ENCODE measurements around the gene PRICKLE1. TPM values are rescaled to one million over a fixed set of nuclear protein-coding genes. Genes with fewer than 3 reads are reported as not detected.

Gene PRICKLE1
- total and polyA plus RNA-seq, 2 experiments from 2014 or later: 16.5 to 25.9 TPM

- Histone ChIP-seq H3K79me2 (peaks cover 82% of the 10 kb centered on the region), H4K20me1 (ENCODE audit: insufficient read depth, poor library complexity, severe bottlenecking) (peaks cover 26% of the 10 kb centered on the region)
These were observed 20.3 kb downstream of the PRICKLE1 start for GRCh38 chr12:42568952-42569915.

GRCh38 chr12:42565633-42566032 is 23.9 kb downstream of the PRICKLE1 start:
- no peak overlapping the region for H3K4me3 ChIP-seq
- H4K20me1 ChIP-seq (ENCODE audit: insufficient read depth, poor library complexity, severe bottlenecking): peaks cover 30% of the 10 kb centered on the region
- no peak for DNase-seq (ENCODE audit: low spot score)
- H3K4me1 ChIP-seq (ENCODE audit: insufficient read depth): no peaks in the 10 kb centered on the region
- H3K9me2 ChIP-seq (replicated peaks; ENCODE audit: insufficient read depth): no peaks in the 10 kb centered on the region
- no peak overlapping the region for H3K27ac ChIP-seq
- 56% methylated on average over 5 of the region's 5 CpGs for WGBS (ENCODE audit: low lambda C conversion rate, missing lambda C conversion rate)
- H3K4me2 ChIP-seq: no peak overlapping the region
- H3K79me2 ChIP-seq: peaks cover 77% of the 10 kb centered on the region
- no peaks in the 10 kb centered on the region for H3K9me3 ChIP-seq (ENCODE audit: low read depth)
- no peaks in the 10 kb centered on the region for H3K27me3 ChIP-seq
- no peak for TF ChIP-seq EZH2 (IDR thresholded peaks at IDR 0.05; ENCODE audit: borderline replicate concordance)
- TF ChIP-seq, protein P1, sequence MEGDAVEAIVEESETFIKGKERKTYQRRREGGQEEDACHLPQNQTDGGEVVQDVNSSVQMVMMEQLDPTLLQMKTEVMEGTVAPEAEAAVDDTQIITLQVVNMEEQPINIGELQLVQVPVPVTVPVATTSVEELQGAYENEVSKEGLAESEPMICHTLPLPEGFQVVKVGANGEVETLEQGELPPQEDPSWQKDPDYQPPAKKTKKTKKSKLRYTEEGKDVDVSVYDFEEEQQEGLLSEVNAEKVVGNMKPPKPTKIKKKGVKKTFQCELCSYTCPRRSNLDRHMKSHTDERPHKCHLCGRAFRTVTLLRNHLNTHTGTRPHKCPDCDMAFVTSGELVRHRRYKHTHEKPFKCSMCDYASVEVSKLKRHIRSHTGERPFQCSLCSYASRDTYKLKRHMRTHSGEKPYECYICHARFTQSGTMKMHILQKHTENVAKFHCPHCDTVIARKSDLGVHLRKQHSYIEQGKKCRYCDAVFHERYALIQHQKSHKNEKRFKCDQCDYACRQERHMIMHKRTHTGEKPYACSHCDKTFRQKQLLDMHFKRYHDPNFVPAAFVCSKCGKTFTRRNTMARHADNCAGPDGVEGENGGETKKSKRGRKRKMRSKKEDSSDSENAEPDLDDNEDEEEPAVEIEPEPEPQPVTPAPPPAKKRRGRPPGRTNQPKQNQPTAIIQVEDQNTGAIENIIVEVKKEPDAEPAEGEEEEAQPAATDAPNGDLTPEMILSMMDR (IDR thresholded peaks at IDR 0.05; ENCODE audit: poor library complexity): no peak
- TF ChIP-seq EZH2phosphoT487 (IDR thresholded peaks at IDR 0.05; ENCODE audit: low read depth, severe bottlenecking, unreplicated experiment): no peak
- H3K36me3 ChIP-seq (replicated peaks; ENCODE audit: insufficient read depth, low read depth): no peaks in the 10 kb centered on the region
- no peak overlapping the region for H2AFZ ChIP-seq

More at GRCh38 chr12:42568952-42569915, 20.3 kb downstream of the PRICKLE1 start:
- TF ChIP-seq EZH2 (IDR thresholded peaks at IDR 0.05; ENCODE audit: borderline replicate concordance) (no peak), EZH2phosphoT487 (IDR thresholded peaks at IDR 0.05; ENCODE audit: low read depth, severe bottlenecking, unreplicated experiment) (no peak)
- TF ChIP-seq, protein P1 (IDR thresholded peaks at IDR 0.05; ENCODE audit: poor library complexity): peak; percentile 68
- Histone ChIP-seq H3K4me3 (no peak overlapping the region), H3K9me2 (replicated peaks; ENCODE audit: insufficient read depth) (no peaks in the 10 kb centered on the region), H2AFZ (no peak overlapping the region), H3K27ac (no peak overlapping the region), H3K9me3 (ENCODE audit: low read depth) (no peaks in the 10 kb centered on the region), H3K4me1 (ENCODE audit: insufficient read depth) (no peaks in the 10 kb centered on the region), H3K4me2 (no peak overlapping the region), H3K27me3 (no peaks in the 10 kb centered on the region), H3K36me3 (replicated peaks; ENCODE audit: insufficient read depth, low read depth) (no peaks in the 10 kb centered on the region)
- peak; percentile 63 for DNase-seq (ENCODE audit: low spot score)
- 19% methylated on average over 6 of the region's 6 CpGs for WGBS (ENCODE audit: low lambda C conversion rate, missing lambda C conversion rate)

DNA sequence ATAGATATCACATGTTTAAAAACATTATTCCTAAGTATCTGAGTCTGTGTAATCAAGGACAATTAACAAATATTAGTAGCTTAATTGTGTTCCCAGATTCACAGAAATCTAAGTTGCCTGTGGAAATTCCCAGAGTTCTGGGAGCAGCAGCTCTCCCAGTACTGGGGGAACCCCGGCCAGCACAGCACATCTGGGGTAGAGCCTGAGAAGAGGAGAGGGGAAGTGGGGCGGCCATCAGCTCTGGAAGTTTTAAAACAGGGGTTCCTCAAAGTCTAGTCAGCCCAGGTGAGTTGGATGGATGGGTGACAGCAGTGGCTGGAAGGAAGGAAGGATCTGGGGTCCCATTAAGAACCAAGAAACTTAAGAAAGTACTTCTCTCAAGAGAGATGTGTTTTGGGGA is 24.6 kb downstream of the PRICKLE1 start:
- Histone ChIP-seq H3K36me3 (replicated peaks; ENCODE audit: insufficient read depth, low read depth) (no peaks in the 10 kb centered on the region), H3K79me2 (peaks cover 78% of the 10 kb centered on the region), H3K27me3 (no peaks in the 10 kb centered on the region), H2AFZ (no peak overlapping the region), H3K4me2 (peak overlapping the region; percentile 16), H3K4me3 (no peak overlapping the region), H3K27ac (no peak overlapping the region), H3K4me1 (ENCODE audit: insufficient read depth) (no peaks in the 10 kb centered on the region), H3K9me2 (replicated peaks; ENCODE audit: insufficient read depth) (no peaks in the 10 kb centered on the region), H3K9me3 (ENCODE audit: low read depth) (no peaks in the 10 kb centered on the region), H4K20me1 (ENCODE audit: insufficient read depth, poor library complexity, severe bottlenecking) (peaks cover 26% of the 10 kb centered on the region)
- 85% methylated on average over 2 of the region's 2 CpGs for WGBS (ENCODE audit: low lambda C conversion rate, missing lambda C conversion rate)
- DNase-seq (ENCODE audit: low spot score): no peak
- TF ChIP-seq EZH2phosphoT487 (IDR thresholded peaks at IDR 0.05; ENCODE audit: low read depth, severe bottlenecking, unreplicated experiment) (no peak), EZH2 (IDR thresholded peaks at IDR 0.05; ENCODE audit: borderline replicate concordance) (no peak)
- TF ChIP-seq, protein P1 (IDR thresholded peaks at IDR 0.05; ENCODE audit: poor library complexity): no peak

All from hepatocyte (in vitro differentiated cells).